Gastroesophageal sphincter (tissue), 4 donors: ENCODE results near the gene PTPRN2. TPM values are rescaled to one million over a fixed set of nuclear protein-coding genes. Genes with fewer than 3 reads are reported as not detected.
A peak's percentile ranks its signal among the peaks of the same experiment; 100 is the strongest.

ENCODE experiments used
- ATAC-seq: fragments of 150-250 bp; one replicate; pipeline ENCODE4 v1.9.1; 2016; ENCODE audit warnings: mild to moderate bottlenecking, moderate library complexity
- H3K27ac ChIP-seq, 4 donors: fragments of 200-600 bp; sonication (generic) in 3 of 4; 1 replicate in 3 of 4; 2 replicates in 1 of 4; pipeline ENCODE4 v1.5.1; 2016 to 2019
- H3K27me3 ChIP-seq: fragments of 200-600 bp; sonication (generic); one replicate; pipeline ENCODE4 v1.5.1; 2019
- H3K36me3 ChIP-seq, 2 donors: fragments of 200-600 bp; sonication (generic); one replicate each; pipeline ENCODE4 v1.5.1; 2019; ENCODE audit warnings: control low read depth in 1 of 2
- H3K4me1 ChIP-seq, 3 donors: fragments of 200-600 bp; sonication (generic); 1 replicate in 2 of 3; 2 replicates in 1 of 3; pipeline ENCODE4 v1.5.1; 2016 to 2019; ENCODE audit warnings: control low read depth in 2 of 3
- H3K4me3 ChIP-seq, 2 donors: fragments of 200-600 bp; sonication (generic); one replicate each; pipeline ENCODE4 v1.5.1; 2019; ENCODE audit warnings: mild to moderate bottlenecking in 1 of 2, moderate library complexity in 1 of 2
- H3K9me3 ChIP-seq, 3 donors: fragments of 200-600 bp; sonication (generic); one replicate each; pipeline ENCODE4 v1.5.1; 2017 to 2019; ENCODE audit warnings: control low read depth in 2 of 3
- EP300 ChIP-seq: sonication (generic); formaldehyde crosslinking; IDR thresholded peaks from one replicate; pipeline ENCODE4 v1.6.1; 2017; ENCODE audit warnings: antibody characterized with exemption, mild to moderate bottlenecking
- POLR2A ChIP-seq, 2 donors: fragments of 450-650 bp; IDR thresholded peaks; one replicate each; pipeline ENCODE4 v1.6.1; 2017; ENCODE audit warnings: antibody characterized with exemption in 2 of 2, mild to moderate bottlenecking in 2 of 2, moderate library complexity in 1 of 2
- POLR2AphosphoS5 ChIP-seq: sonication (generic); formaldehyde crosslinking; IDR thresholded peaks from one replicate; pipeline ENCODE4 v1.6.1; 2017; ENCODE audit warnings: antibody characterized with exemption
- WGBS, 2 donors: methylation state at CpG; one replicate each; pipeline ENCODE4 v1.1.5; 2018; ENCODE audit warnings: low coverage in 1 of 2; 5-methylcytosine and 5-hydroxymethylcytosine counted together
- total RNA-seq, 4 donors: library from RNA; depleted of rRNA; stranded (reverse); fragments of >200 nt; gene quantifications; one replicate each; pipeline ENCODE4 v1.1.0, GENCODE V29; 2016
- TF ChIP-seq, protein P1 (sequence below), 4 experiments: fragments of 200-600 bp in 2 of 4; fragments of 450-650 bp in 2 of 4; sonication (generic) in 1 of 4; IDR thresholded peaks; one replicate each; pipeline ENCODE4 v1.5.1; 2017 to 2019; ENCODE audit warnings: antibody characterized with exemption in 4 of 4, mild to moderate bottlenecking in 2 of 4, moderate library complexity in 2 of 4

PTPRN2 gene
- total RNA-seq, 4 donors from 2014 or later: 1.7 to 4.7 (median 3.3) TPM

DNA sequence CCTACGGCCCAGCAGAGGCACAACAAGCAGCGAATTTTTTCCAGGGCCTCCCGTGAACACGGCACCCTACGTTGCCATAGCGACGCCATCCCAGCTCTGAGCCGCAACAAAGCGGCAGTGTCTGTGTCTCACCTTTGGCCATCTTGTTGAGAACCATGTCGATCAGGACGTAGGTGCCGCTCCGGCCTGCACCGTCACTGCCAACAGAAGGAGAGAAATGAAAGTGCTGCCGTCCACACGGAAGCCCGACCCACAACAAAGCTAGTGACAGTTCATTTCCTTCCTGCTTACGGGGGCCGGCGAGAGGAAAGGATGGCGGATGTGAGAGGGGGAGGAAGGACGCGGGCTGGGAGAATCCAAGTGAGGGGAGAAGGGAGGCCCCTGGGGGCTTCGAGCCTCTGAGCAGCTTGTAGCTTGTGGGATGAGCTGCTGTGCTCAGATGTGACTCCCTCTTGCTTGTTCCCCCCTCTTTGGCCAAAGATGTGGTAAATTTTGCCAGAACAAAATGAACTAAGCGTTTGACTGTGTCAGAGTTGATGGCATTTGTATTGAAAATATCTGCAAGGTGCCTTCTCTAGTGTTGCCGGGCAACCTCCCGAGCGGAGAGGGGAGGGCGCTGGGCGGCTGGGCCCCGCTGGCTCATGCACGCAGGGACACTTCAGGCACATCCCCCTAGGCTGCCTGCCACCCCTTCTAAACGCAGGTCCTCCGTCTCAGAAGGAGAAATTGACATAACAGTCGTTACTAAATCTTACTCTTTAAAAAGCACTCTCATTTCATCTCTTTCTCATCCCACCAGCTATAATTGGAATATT is 1018.6 kb downstream of the PTPRN2 start:
- Histone ChIP-seq H3K36me3 (peaks cover 0 to 2% of the 10 kb centered on the region in 2 donors), H3K4me1 (peaks cover 0 to 19% (median 0%) of the 10 kb centered on the region in 3 donors), H3K4me3 (peak overlapping the region; percentile 32 to 58), H3K27me3 (peaks cover 7% of the 10 kb centered on the region), H3K9me3 (no peaks in the 10 kb centered on the region), H3K27ac (peak overlapping the region in 3 of 4 donors; percentile 9 to 51 (median 11))
- peak; percentile 63 for ATAC-seq
- WGBS, 2 donors: 3 to 11% methylated on average over 6 to 13 of the region's 35 CpGs
- no peak for TF ChIP-seq POLR2A (IDR thresholded peaks at IDR 0.05)
- TF ChIP-seq POLR2AphosphoS5: no peak
- TF ChIP-seq EP300: no peak
- TF ChIP-seq, protein P1, sequence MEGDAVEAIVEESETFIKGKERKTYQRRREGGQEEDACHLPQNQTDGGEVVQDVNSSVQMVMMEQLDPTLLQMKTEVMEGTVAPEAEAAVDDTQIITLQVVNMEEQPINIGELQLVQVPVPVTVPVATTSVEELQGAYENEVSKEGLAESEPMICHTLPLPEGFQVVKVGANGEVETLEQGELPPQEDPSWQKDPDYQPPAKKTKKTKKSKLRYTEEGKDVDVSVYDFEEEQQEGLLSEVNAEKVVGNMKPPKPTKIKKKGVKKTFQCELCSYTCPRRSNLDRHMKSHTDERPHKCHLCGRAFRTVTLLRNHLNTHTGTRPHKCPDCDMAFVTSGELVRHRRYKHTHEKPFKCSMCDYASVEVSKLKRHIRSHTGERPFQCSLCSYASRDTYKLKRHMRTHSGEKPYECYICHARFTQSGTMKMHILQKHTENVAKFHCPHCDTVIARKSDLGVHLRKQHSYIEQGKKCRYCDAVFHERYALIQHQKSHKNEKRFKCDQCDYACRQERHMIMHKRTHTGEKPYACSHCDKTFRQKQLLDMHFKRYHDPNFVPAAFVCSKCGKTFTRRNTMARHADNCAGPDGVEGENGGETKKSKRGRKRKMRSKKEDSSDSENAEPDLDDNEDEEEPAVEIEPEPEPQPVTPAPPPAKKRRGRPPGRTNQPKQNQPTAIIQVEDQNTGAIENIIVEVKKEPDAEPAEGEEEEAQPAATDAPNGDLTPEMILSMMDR (IDR thresholded peaks at IDR 0.05): no peak

DNA sequence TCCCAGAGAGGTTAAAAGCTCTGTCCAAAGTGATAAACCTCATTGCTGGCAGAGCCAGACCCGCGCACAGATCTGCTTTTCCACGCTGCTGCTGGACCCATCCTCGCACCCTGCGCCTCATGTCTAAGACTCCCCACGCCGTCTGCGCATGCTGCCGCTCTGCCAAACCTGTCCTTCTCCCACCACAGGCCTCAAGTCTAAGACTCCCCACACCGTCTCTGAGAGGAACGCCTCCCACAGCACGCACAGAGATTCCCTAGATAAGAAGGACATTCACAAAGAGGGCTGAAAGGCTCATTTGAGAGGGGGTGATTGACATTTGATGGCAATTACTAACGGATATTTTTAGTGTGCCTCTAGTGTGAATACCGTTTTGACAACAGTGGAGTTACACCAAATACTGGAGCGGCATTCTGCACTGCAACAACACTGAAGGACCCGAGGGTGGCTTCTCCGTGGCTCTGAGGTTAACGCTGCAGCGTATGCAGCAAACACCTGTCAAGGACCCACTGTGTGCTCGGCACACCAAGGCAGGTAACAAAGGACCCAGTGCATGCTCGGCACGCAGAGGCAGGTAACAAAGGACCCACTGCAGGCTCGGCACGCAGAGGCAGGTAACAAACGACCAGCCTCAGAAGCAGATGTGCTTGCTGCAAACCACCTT is 1019.4 kb downstream of the PTPRN2 start:
- H3K27ac ChIP-seq: peak overlapping the region in 2 of 4 donors; percentile 9 to 51
- peak overlapping the region; percentile 32 to 58 for H3K4me3 ChIP-seq
- peak; percentile 20 for ATAC-seq
- H3K36me3 ChIP-seq: peaks cover 0 to 2% of the 10 kb centered on the region in 2 donors
- WGBS, 2 donors: 52 to 54% methylated on average over 5 to 6 of the region's 25 CpGs
- TF ChIP-seq EP300 (no peak), POLR2A (IDR thresholded peaks at IDR 0.05) (no peak), POLR2AphosphoS5 (no peak)
- TF ChIP-seq, protein P1 (IDR thresholded peaks at IDR 0.05): no peak
- H3K4me1 ChIP-seq: peaks cover 0 to 19% (median 0%) of the 10 kb centered on the region in 3 donors
- H3K9me3 ChIP-seq: no peaks in the 10 kb centered on the region
- peaks cover 7% of the 10 kb centered on the region for H3K27me3 ChIP-seq

DNA sequence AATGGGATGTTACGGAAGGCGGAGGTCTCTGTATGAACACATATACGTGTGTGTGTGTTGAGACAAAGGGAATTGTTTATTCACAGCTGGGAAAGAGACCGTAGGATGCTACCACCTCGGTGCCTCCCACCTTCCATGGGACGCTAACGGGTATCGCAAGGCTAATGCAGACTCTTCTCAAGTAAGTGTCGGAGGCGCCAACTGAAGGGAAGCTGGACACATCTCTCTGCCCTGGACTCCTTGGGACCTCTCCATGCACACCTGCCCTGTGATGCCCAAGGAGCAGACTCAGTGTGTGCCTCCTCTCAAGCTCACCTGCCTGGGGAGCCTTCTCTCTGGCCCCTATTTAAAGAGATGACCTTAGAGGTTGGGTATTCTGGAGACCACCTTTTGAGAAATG is 1020.0 kb downstream of the PTPRN2 start:
- ATAC-seq: no peak
- peaks cover 7% of the 10 kb centered on the region for H3K27me3 ChIP-seq
- 88 to 97% methylated on average over 10 of the region's 10 CpGs for WGBS, 2 donors
- TF ChIP-seq, protein P1 (IDR thresholded peaks at IDR 0.05): no peak
- H3K4me3 ChIP-seq: no peak overlapping the region
- H3K9me3 ChIP-seq: no peaks in the 10 kb centered on the region
- H3K36me3 ChIP-seq: peaks cover 0 to 2% of the 10 kb centered on the region in 2 donors
- peaks cover 0 to 19% (median 0%) of the 10 kb centered on the region in 3 donors for H3K4me1 ChIP-seq
- H3K27ac ChIP-seq: no peak overlapping the region

DNA sequence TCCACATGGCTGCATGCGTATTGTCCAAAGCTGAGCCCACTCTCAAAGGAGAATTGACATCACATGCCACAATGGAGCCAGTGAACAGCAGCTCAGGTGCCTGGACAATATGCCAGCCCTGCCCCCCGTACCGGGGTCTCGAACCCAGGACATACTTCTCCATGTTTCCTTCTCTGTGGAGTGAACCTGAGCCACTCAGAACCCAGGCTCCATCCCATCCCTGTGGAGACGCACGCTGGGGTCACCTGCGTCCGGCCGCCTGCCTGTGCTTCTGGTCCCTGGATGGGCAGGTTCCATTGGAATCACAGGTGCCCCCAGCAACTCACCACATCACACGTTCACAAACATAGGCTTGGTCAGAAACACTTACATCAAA is 1021.0 kb downstream of the PTPRN2 start:
- Histone ChIP-seq H3K9me3 (no peaks in the 10 kb centered on the region), H3K27me3 (peaks cover 7% of the 10 kb centered on the region), H3K4me3 (no peak overlapping the region), H3K27ac (no peak overlapping the region), H3K36me3 (peaks cover 0 to 2% of the 10 kb centered on the region in 2 donors), H3K4me1 (peaks cover 0 to 19% (median 0%) of the 10 kb centered on the region in 3 donors)
- ATAC-seq: no peak
- 80 to 100% methylated on average over 1 of the region's 10 CpGs for WGBS, 2 donors
- TF ChIP-seq, protein P1 (IDR thresholded peaks at IDR 0.05): no peak
- TF ChIP-seq POLR2AphosphoS5 (no peak), EP300 (no peak)
